ENCODE results near the gene MBTPS1.

- TF ChIP-seq CTCF (IDR thresholded peaks at IDR 0.05) (no peak), ZFX (IDR thresholded peaks at IDR 0.05; ENCODE audit: borderline replicate concordance) (no peak)
Measured at GRCh38 chr16:84031556-84031955, 85.2 kb downstream of the MBTPS1 start.

All from 22Rv1 (cell line).